Neural progenitor cell (in vitro differentiated cells): ENCODE data around the gene F13A1.

ENCODE experiments used
- EZH2 ChIP-seq: fragments of 200-600 bp; sonication (generic); IDR thresholded peaks from 2 replicates; pipeline ENCODE4 v1.6.1; 2017; ENCODE audit warnings: antibody characterized with exemption, mild to moderate bottlenecking, moderate library complexity
- TF ChIP-seq, protein P1 (sequence below): fragments of 200-600 bp; sonication (generic); IDR thresholded peaks from 2 replicates; pipeline ENCODE4 v1.5.1; 2017; ENCODE audit warnings: antibody characterized with exemption, mild to moderate bottlenecking

DNA sequence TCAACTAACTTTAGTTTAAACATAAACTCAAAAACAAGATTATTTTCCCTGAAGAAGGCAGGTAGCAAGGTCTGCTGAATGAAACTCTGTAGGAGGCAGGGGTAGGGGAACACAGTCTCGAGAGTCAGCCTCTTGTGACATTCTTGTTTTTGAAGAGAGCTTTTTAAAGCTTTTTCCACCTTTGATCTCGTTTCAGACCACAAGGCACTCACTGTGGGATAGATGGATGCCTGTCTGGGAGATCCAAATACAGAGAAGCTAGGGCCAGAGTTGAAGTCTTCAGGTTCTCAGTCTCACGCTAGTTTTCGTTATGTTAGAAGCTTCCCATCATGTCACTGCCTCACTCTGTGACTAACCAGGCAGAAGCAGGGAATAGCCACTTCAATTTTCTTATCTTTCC, 14.9 kb downstream of the F13A1 start:
- TF ChIP-seq, protein P1, sequence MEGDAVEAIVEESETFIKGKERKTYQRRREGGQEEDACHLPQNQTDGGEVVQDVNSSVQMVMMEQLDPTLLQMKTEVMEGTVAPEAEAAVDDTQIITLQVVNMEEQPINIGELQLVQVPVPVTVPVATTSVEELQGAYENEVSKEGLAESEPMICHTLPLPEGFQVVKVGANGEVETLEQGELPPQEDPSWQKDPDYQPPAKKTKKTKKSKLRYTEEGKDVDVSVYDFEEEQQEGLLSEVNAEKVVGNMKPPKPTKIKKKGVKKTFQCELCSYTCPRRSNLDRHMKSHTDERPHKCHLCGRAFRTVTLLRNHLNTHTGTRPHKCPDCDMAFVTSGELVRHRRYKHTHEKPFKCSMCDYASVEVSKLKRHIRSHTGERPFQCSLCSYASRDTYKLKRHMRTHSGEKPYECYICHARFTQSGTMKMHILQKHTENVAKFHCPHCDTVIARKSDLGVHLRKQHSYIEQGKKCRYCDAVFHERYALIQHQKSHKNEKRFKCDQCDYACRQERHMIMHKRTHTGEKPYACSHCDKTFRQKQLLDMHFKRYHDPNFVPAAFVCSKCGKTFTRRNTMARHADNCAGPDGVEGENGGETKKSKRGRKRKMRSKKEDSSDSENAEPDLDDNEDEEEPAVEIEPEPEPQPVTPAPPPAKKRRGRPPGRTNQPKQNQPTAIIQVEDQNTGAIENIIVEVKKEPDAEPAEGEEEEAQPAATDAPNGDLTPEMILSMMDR: no peak
- TF ChIP-seq EZH2: no peak
